Body of pancreas (tissue), 4 donors: ENCODE results near the gene VWC2L. TPM values are rescaled to one million over a fixed set of nuclear protein-coding genes. Genes with fewer than 3 reads are reported as not detected.

Source experiments
- ATAC-seq: fragments of 150-250 bp; one replicate; pipeline ENCODE4 v1.9.1; 2016
- DNase-seq, 4 donors: peaks; one replicate each; pipeline ENCODE4 v3.0.0-alpha.2; 2019
- H3K27ac ChIP-seq, 4 donors: fragments of 200-600 bp; sonication (generic); 1 replicate in 3 of 4; 2 replicates in 1 of 4; pipeline versions ENCODE4 v1.5.1 to v1.6.1; 2016 to 2019; ENCODE audit warnings: mild to moderate bottlenecking in 1 of 4, mixed read lengths in 1 of 4, moderate library complexity in 1 of 4
- H3K27me3 ChIP-seq, 2 donors: fragments of 200-600 bp; sonication (generic); one replicate each; pipeline ENCODE4 v1.6.0; 2016; ENCODE audit warnings: mild to moderate bottlenecking in 1 of 2
- H3K36me3 ChIP-seq, 2 donors: fragments of 200-600 bp; sonication (generic); replicated peaks in 1 of 2; 2 replicates each; pipeline ENCODE4 v1.5.1; 2016; ENCODE audit warnings: low read depth in 2 of 2; ENCODE audit not compliant: insufficient read depth in 1 of 2
- H3K4me1 ChIP-seq: fragments of 200-600 bp; sonication (generic); one replicate; pipeline ENCODE4 v1.6.0; 2016
- H3K4me3 ChIP-seq, 2 donors: fragments of 200-600 bp; sonication (generic); 1 replicate in 1 of 2; 2 replicates in 1 of 2; pipeline ENCODE4 v1.5.1; 2016 to 2019
- H3K9me3 ChIP-seq, 3 donors: fragments of 200-600 bp; sonication (generic); 1 replicate in 2 of 3; 2 replicates in 1 of 3; pipeline ENCODE4 v1.5.1; 2016
- CTCF ChIP-seq, 7 experiments: fragments of 450-650 bp in 4 of 7; fragments of 200-600 bp in 3 of 7; sonication (generic) in 3 of 7; IDR thresholded peaks; one replicate each; pipeline ENCODE4 v1.5.1; 2016 to 2019; ENCODE audit warnings: antibody characterized with exemption in 7 of 7
- POLR2A ChIP-seq, 3 donors: fragments of 450-650 bp; IDR thresholded peaks; one replicate each; pipeline ENCODE4 v1.6.1; 2016; ENCODE audit warnings: antibody characterized with exemption in 3 of 3, mild to moderate bottlenecking in 2 of 3
- WGBS, 2 donors: methylation state at CpG; one replicate each; pipeline ENCODE4 v1.1.5; 2017; 5-methylcytosine and 5-hydroxymethylcytosine counted together
- intact Hi-C: fragments of 100-400 bp; cut with DNase I; formaldehyde crosslinking; loops from one replicate; pipeline ENCODE4 v1.15.1; 2023
- total RNA-seq, 2 donors: library from RNA; depleted of rRNA; stranded (reverse); fragments of >200 nt; gene quantifications; one replicate each; pipeline ENCODE4 v1.1.0, GENCODE V29; 2016

The VWC2L gene
- total RNA-seq, 2 donors from 2014 or later = not detected

- 73 to 88% methylated on average over 1 of the region's 1 CpG for WGBS, 2 donors
- ATAC-seq = no peak
- no peak for DNase-seq
- peaks cover 0 to 5% (median 0%) of the 10 kb centered on the region in 3 donors for H3K9me3 ChIP-seq
- no peaks in the 10 kb centered on the region for H3K36me3 ChIP-seq
- H3K27me3 ChIP-seq = no peaks in the 10 kb centered on the region
- H3K27ac ChIP-seq = no peak overlapping the region
- intact Hi-C loops = no loop called here
- H3K4me3 ChIP-seq = no peak overlapping the region
- no peak for TF ChIP-seq CTCF (IDR thresholded peaks at IDR 0.05)
- TF ChIP-seq POLR2A (IDR thresholded peaks at IDR 0.05) = no peak
- H3K4me1 ChIP-seq = no peaks in the 10 kb centered on the region
Measured at GRCh38 chr2:214566457-214566856, 155.6 kb downstream of the VWC2L start.

GRCh38 chr2:214569419-214570035, 158.7 kb downstream of the VWC2L start:
- 28 to 44% methylated on average over 4 of the region's 4 CpGs for WGBS, 2 donors

GRCh38 chr2:214574084-214574781, 163.4 kb downstream of the VWC2L start:
- TF ChIP-seq POLR2A (IDR thresholded peaks at IDR 0.05) (no peak), CTCF (IDR thresholded peaks at IDR 0.05) (no peak)
- Histone ChIP-seq H3K4me1 (no peaks in the 10 kb centered on the region), H3K4me3 (no peak overlapping the region), H3K27me3 (no peaks in the 10 kb centered on the region), H3K27ac (no peak overlapping the region), H3K36me3 (no peaks in the 10 kb centered on the region), H3K9me3 (no peaks in the 10 kb centered on the region)
- no peak for ATAC-seq
- WGBS, 2 donors = 84 to 92% methylated on average over 3 of the region's 3 CpGs
- intact Hi-C loops = no loop called here
- DNase-seq = no peak

More at GRCh38 chr2:214569419-214570035, 158.7 kb downstream of the VWC2L start:
- no peak overlapping the region for H3K27ac ChIP-seq
- H3K27me3 ChIP-seq = no peaks in the 10 kb centered on the region
- no peaks in the 10 kb centered on the region for H3K36me3 ChIP-seq
- DNase-seq (no peak), ATAC-seq (no peak)
- no peak overlapping the region for H3K4me3 ChIP-seq
- H3K4me1 ChIP-seq = no peaks in the 10 kb centered on the region
- no peaks in the 10 kb centered on the region for H3K9me3 ChIP-seq
- intact Hi-C loops = no loop called here
- TF ChIP-seq POLR2A (IDR thresholded peaks at IDR 0.05) (no peak), CTCF (IDR thresholded peaks at IDR 0.05) (no peak)

GRCh38 chr2:214575030-214575429, 164.2 kb downstream of the VWC2L start:
- H3K27ac ChIP-seq = no peak overlapping the region
- ATAC-seq (no peak), DNase-seq (peak in 1 of 4 donors; percentile 5)
- no peak overlapping the region for H3K4me3 ChIP-seq
- H3K4me1 ChIP-seq = no peaks in the 10 kb centered on the region
- WGBS, 2 donors = 50 to 55% methylated on average over 6 of the region's 6 CpGs
- TF ChIP-seq POLR2A (IDR thresholded peaks at IDR 0.05) = no peak
- TF ChIP-seq CTCF (IDR thresholded peaks at IDR 0.05) = no peak
- H3K27me3 ChIP-seq = no peaks in the 10 kb centered on the region
- intact Hi-C loops = no loop called here
- H3K36me3 ChIP-seq = no peaks in the 10 kb centered on the region
- no peaks in the 10 kb centered on the region for H3K9me3 ChIP-seq
